HG03045 (cell line): ENCODE data around the gene CUL4A.
"Not testable (repeated sequence)": the region's sequence is repeated elsewhere in the genome, so short reads cannot be mapped to it uniquely, and the experiment has no call there.

Experiments used
- ATAC-seq: cut with Tn5 transposase; IDR thresholded peaks from one replicate; pipeline ENCODE4 v1.9.1; 2021; ENCODE audit warnings: mild to moderate bottlenecking, moderate library complexity; ENCODE audit not compliant: unreplicated experiment

The CUL4A gene

DNA sequence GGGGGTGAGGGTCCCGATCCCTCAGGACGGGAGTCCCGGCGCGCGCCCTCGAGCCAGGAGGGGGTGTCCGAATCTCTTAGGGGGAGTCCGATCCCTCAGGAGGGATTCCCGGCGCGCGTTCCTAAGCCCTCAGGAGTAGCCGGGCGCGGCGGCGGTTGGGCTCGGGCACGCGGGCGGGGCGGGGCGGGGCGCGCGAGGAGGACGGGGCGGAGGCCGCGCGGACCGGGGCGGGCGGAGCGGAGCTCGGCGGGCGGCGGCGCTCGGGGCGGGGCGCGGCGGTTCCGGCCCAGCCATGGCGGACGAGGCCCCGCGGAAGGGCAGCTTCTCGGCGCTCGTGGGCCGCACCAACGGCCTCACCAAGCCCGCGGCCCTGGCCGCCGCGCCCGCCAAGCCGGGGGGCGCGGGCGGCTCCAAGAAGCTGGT, at the start of gene CUL4A:
TSS of gene CUL4A (plus strand) at position 278 of the 423 bp plus-strand sequence. CDS start at position 293, 15 bp downstream.
- peak; percentile 42 for ATAC-seq

DNA sequence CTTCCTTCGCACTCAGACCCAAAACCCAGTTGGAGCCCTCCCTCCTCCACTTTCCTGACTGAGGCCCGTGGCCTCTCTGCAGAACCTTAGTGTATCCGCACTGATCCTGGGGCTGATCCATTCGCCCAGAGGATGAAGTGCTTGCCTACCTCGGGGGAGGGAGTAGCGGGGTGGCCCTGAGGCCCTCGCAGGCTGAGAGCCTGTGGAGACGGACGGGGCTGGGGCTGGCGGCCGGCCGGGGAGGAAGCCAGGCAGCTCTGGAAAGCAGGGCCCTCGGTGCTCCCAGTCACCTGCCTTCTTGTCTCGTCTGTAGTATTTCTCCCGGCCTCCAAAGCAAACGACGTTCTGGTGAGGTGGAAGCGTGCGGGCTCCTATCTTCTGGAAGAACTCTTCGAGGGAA, 49.7 kb upstream of the CUL4A start:
- ATAC-seq: no peak

DNA sequence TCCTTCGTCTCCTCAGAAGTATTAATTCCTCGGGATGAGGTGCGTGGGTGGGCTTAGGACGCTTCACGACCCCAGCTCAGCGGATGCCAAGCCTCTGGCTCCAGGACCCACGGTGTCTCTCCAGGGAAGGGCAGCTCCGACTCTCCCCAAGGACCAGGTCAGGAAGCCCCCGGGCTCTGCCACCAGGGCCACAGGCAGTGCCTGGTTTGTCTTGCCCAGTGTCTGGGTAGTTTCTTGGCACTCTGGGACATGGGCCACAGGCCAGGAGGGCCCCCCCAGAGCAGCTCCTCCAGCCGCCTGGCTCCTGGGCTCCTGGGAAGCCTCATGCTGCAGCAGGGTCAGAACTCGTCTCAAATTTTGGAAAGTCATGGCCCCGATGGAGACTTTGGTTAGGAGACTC, 48.4 kb upstream of the CUL4A start:
- ATAC-seq: no peak

DNA sequence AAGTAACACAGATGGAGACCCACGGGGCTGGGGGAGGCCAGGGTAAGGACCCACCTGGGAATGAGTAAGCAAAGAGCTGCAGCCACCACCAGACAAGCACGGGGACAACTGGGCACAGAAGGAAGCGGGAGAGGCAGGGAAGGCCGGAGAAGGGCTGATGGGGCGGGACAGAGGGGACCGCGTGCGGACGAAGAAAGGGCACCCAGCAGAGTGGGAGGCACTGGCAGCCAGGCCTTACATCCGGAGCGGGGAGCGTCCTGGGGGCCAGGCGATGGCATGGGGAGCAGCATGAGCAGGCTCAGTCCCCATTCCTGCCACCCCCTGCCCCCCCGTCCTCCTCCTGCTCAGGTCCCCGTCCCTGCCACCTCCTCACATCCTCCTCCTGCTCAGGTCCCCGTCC, 48.0 kb upstream of the CUL4A start:
- ATAC-seq: no peak

DNA sequence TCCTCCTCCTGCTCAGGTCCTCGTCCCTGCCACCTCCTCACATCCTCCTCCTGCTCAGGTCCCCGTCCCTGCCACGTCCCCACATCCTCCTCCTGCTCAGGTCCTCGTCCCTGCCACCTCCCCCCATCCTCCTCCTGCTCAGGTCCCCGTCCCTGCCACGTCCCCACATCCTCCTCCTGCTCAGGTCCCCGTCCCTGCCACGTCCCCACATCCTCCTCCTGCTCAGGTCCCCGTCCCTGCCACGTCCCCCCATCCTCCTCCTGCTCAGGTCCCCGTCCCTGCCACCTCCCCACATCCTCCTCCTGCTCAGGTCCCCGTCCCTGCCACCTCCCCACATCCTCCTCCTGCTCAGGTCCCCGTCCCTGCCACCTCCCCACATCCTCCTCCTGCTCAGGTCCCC, 47.4 kb upstream of the CUL4A start:
- ATAC-seq: not testable (repeated sequence)

DNA sequence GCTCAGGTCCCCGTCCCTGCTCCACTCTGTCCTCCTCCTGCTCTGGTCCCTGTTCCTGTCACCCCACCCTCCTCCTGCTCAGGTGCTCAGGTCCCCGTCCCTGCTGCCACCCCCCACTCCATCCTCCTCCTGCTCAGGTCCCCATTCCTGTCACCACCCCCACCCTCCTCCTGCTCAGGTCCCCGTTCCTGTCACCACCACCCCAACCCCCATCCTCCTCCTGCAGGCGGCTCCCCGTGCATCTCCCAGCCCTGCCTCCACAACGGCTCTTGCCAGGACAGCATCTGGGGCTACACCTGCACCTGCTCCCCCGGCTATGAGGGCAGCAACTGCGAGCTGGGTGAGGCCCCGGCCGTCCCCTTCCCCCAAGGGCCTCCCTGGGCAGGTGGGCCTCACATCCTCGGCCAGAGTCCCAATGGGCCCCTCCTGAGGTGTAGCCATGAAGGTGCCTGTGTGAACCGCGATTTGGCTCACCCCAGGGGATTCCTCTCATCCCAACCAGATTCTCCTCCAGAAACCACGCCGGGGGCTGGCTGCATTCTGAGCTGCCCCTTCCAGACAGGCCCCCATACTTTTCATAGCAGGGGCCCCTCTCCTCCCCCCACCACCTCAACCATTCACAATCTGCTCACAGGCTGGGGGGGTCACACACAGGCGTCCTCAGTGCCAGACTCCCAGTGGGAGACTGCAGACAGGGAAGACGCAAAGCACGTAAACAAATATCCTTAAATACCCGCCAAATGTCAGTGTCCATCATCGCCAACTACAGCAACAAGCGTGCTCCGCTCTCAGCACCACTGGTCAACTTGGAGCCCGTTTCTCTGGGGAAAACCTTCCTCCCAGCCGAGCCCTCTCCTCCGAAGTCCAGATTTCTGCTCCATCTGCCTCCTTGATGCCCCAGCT, 46.4 kb upstream of the CUL4A start:
- no peak for ATAC-seq

DNA sequence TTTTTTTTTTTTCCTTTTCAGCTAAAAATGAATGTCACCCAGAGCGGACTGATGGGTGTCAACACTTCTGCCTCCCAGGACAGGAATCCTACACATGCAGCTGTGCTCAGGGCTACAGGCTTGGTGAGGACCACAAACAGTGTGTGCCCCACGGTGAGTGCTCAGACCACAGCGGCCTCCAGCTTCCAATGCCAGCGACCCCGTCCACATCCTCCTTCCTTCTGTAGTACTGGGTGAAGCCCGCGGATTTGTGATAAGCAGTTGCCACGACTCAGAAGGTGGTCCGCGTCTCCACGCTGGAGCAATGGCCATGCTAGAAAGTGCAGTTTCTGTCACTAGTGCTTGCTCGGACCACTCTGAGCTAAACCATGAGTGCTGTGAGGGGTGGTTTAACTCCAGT, 44.9 kb upstream of the CUL4A start:
- ATAC-seq: no peak

DNA sequence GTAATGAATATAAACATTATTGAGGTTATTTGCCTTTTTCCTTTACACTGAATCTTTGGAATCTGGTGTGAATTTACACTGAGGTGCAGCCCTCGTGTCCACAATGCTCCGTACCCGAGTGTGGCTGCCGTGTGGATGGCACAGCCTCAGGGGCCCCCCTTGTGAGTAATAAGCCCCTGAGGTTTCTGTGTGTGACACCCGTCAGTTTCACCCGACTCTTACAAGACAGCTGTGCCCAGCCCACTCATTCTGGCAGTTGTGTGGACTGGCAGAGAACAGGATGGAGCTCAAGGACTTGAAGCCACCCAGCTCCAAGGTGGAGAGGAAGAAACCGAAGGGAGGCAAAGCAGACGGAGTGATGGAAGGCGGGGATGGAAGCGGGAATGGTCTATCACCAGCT, 43.1 kb upstream of the CUL4A start:
- no peak for ATAC-seq

DNA sequence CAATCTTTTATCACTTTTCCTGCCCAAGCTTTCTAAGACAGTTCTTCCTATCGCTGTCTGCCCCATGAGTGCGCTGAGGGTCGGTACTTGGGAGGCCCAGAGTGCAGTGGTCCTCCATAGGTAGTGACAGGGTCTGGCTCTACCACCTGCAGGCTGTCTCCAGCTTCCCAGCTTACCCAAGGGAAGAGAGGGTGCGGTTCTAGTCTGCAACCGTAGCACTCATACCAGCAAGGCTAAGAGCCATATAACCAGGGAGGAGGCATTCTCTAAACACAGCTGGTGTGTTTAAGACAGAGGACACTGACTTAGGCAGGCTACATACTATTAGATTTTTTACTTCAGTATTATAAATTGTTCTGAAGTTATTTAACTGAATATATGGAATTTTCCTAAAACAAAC, 42.7 kb upstream of the CUL4A start:
- ATAC-seq: no peak

DNA sequence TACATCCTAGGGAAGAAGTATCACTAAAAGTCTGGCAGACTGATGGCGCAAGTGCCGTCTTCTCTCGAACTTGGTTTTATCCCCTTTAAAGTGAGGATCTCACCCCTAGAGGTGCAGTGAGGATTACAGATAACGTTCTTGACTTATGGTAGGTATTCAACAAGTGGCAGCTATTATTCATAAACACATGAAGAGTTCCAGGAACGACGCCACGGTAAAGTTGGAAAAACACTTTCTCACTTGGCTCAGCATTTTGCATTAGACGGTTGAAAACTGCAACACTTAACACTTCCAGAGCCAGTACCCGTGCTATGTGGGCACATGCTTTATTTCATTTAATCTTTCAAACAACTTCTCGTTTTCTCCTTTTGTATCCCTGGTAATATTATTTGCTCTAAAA, 42.3 kb upstream of the CUL4A start:
- ATAC-seq: no peak

DNA sequence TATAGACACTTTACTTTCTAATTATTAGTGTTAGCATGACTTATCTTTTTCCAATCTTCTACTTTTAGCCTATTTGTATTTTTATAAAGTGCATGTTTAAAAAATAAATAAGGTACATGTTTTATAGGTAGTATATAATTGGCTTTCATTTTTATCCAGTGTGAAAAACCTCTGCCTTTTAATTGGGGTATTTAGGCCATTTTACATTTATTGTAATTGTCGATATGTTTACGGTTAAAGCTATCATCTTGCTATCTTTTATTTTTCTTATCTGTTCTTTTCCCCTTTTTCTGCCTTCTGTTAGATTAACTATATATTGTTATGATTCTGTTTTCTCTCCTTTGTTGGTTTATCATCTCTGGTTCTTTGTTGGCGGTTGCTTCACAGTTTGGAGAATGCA, 41.8 kb upstream of the CUL4A start:
- ATAC-seq: no peak

DNA sequence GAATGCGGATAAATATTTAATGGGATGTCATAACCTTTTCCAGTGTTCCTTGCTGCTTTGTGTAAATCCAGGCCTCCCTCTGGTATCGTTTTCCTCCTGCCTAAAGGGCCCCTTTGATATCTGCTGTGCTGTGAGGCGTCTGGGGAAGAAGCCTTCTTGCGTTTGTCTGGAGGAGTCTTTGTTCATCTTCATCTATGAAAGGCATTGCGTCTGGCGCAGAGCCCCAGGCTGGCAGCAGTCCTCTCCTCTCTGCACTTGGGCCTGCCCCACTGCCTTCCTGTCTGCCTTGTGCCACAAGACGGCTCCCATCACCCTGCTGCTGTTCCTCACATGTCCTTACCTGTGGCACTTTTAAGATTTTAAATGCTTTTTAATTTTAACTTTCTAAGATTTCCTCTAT, 41.2 kb upstream of the CUL4A start:
- ATAC-seq: no peak

DNA sequence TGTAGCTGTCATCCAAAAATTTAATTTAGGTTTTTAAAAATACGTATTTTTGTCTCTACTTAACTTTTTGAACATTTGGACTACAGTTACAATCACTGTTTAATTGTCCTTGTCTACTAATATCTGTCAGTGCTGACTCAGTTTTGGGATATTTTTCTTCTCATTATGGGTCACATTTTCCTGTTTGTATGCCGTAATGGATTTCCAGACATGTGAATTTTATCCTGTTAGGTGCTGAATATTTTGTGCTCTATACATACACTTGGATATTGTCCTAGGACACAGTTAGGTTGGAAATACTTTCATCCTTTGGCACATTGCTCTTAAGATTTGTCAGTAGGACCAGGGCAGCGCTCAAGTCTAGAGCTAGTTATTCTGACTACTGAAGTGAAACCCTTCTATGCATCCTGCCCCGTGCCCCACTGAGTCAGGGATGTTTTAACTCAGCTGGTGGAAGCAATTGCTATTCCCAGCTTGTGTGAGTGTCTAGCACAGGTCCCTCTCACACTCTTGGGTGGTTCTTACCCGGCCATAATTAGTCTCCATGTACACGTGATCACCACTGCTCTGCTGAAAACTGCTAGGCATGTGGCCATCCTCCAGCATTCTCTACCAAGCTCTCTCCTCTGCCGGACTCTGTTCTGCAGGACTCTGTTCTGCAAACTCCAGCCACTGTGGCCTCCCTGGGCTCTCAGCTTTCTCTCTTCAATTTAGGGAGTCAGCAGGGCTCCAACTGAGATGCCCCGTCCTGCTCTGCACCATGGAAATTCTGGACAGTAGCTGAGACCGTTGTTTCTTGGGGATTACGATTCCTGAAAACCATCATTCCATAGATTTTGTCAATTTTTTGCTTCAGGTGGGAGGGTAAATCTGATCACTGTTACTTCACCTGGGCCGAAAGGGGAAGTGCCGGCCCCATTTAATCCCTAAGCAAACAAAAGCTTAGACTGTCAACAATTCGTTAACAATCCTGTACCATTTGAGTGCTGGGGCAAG, 39.8 kb upstream of the CUL4A start:
- ATAC-seq: no peak

DNA sequence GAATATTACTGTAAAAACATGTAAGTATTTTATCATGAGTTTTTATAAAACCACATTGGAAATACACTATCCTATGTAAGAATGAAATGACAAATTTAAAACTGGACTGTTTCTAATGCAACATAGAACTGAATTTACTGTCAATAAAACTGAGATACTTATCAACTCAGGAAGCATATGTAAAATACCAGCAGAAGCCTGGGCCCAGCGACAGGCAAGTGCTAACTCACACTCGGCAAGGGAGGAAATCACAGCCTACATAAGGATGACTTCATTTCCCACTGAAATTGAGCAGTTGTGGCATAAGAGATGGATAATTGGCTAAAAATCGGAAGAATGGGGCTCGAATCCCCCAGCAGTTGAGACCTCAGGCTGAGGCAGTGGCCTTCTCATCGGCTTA, 38.9 kb upstream of the CUL4A start:
- ATAC-seq: no peak

DNA sequence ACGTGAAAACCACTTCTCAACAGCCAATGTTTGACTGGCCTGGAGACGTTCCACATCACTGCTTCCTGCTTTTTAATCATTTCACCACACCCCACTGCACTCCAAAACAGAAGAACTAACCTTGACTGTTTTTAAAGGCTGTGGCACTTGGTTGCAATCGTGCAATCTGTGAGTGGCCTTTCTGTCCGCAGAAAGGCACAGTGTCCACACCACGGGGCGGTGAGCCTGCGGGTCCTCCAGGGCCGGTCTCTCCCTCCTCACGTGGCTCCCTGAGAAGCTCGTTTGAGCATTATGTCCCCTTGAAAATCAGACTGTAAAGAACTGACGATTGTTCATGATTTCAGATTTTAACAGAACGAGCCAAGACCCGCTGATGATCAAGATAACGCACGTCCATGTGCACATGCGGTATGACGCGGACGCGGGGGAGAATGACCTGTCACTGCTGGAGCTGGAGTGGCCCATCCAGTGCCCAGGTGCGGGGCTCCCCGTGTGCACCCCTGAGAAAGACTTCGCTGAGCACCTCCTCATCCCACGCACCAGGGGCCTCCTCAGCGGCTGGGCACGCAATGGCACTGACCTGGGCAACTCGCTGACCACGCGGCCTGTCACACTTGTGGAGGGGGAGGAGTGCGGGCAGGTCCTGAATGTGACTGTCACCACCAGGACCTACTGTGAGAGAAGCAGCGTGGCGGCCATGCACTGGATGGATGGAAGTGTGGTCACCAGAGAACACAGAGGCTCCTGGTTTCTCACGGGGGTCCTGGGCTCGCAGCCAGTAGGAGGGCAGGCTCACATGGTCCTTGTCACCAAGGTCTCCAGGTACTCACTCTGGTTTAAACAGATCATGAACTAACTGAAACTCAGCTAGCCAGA, 37.9 kb upstream of the CUL4A start:
- no peak for ATAC-seq

DNA sequence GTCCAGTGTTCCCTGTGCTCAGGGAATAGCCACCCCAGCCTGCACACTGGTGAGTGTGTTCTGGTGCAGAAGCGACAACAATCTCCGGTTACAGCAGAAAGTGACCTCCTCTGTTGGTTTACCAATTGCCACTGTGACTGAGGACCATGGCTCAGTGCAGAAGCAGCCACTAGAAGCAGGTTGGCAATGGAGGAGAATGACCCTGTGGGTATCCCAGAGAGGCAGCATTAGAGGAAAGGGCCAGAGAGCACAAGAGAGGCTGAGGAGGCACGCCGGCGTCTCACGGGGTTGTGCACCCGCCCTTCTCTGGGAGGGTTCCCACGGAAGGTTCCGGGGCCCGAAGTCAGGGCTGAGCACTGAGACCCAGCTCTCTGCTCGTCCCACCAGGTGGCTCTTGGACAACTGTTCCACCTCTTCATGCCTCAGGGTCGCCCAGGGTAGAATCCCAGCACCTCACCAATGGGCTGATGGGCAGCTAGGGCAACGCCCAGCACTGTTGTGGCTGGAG, 36.9 kb upstream of the CUL4A start:
- ATAC-seq: no peak

DNA sequence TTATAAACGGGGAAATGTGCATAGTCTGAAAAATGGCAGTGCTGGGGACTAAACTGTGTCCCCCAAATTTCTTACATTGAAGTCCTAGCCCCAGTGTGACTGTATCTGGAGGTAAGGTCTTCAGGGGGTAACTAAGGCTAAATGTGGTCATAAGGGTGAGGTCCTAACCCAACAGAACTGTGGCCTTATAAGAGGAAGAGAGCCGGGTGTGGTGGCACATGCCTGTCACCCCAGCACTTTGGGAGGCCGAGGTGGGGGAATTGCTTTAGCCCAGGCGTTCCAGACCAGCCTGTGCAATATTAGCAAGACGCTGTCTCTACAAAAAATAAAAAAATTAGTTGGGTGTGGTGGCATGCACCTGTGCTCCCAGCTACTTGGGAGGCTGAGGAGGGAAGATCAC, 33.1 kb upstream of the CUL4A start:
- ATAC-seq: no peak

DNA sequence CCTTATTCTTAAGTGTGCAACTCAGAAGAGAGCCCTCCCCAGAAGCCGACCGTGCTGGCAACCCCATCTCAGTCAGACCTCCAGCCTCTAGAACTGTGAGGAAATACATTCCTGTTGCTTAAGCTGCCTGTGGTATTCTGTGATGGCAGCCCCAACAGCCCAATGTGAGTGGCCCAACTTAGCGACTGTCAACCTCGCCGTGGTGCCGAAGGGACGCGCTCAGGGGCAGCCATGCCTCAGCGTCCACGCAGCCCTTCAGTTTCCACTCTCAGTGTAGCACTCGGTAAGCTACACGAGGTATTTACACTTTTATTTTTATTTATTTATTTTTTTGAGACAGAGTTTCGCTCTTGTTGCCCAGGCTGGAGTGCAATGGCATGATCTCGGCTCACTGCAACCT, 32.6 kb upstream of the CUL4A start:
- no peak for ATAC-seq

DNA sequence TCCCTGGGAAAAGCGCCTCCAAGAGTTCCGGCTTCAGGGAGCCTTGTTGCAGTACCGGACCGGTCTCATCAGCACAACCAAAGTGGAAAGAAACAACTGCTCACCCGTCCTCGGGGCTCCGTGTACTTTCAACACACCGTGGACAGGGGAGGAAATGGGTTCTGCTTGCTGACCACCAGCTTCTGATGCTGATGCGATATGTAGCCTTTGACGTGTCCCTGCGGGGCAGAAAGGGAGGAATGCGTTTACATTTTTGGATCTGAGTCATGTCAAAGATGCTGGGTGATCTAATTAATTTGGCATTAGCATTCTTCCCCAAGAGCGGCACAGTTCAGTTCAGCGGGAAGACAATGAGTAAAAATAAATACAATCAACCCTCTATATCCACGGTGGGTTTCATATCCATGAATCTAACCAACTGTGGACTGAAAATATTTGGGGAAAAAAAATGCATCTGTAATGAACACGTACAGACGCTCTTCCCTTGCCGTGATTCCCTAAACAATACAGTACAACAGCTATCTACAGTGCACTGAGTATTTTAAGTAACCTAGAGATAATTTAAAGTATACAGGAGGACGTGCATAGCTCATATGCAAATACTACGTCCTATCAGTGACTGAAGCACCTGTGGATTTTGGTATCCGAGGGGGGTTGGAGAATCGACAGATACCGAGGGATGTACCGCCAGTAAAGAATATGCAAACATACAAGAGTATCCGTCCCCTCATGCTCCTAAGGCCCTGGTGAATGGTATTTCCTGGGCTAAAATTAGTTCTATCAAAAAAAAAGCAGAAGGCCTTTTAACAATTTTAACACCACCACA, 31.1 kb upstream of the CUL4A start:
- no peak for ATAC-seq

DNA sequence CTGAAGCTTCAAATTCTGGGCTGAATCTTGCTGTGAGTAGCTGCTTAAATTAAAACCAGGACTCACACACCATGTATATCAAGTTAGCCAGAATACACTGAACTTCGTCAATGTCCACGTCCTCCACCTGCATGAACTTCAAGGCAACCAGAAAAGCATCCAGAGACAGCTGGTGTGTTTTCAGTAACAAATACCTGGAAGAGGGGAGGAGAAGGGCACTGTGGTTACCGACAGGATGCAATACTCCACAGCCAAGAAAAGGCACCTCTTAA, 30.6 kb upstream of the CUL4A start:
- ATAC-seq: no peak
